CD4-positive, alpha-beta T cell treated with Interleukin-10 for 1 hour (primary cell): ENCODE data around the gene DCTN3.

ENCODE experiments used
- DNase-seq: peaks from one replicate; pipeline ENCODE4 v3.0.0-alpha.2; 2020

DCTN3 gene

DNA sequence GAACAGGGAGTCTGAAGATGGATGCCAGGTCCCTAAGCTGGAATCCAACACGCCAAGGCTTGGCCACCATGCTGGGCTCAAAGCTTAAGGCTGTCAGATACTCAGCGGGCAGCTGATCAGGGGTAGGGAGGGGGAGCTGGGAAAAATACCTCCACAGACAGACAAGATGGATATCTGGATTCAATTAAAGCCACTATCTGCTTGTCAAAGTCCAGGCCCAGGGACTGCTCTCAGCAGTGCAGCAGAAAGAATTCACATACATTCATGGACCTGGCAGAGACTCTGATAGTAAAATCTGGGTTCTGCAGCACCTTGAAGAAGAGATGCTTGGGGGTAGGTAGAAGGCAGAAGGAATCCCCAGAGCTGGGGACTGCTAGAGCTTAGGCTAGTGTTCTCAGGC lies 5.2 kb downstream of the DCTN3 start:
- no peak for DNase-seq

DNA sequence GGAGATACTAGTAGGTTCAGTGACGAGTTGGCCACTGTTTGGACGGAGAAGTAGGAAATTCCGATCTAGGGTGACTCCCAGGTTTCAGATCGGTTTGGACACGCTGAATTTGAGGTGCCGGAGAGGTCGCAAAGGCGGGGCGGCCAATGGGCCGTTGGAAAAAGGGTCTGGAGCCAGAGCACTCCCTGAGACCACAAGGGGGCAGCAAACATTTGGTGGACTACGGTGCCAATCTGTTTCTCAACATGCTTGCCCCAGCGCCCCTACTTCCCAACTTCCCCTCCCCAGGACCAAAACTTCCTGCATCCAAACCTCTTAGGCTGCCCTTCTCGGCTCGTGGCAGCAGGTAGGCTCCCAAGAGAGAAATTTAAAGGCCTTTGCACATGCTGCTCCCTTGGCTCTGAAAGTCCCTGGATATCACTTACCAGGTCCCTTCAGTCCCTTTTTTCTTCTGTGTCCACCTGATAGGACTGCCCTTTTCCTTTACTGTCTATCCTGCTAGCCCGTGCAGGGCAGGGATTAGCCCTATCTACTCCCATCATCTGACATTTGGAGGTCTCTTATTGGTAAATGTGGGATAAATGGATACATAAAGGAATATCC lies 7.4 kb downstream of the DCTN3 start:
- DNase-seq: peak; percentile 79

DNA sequence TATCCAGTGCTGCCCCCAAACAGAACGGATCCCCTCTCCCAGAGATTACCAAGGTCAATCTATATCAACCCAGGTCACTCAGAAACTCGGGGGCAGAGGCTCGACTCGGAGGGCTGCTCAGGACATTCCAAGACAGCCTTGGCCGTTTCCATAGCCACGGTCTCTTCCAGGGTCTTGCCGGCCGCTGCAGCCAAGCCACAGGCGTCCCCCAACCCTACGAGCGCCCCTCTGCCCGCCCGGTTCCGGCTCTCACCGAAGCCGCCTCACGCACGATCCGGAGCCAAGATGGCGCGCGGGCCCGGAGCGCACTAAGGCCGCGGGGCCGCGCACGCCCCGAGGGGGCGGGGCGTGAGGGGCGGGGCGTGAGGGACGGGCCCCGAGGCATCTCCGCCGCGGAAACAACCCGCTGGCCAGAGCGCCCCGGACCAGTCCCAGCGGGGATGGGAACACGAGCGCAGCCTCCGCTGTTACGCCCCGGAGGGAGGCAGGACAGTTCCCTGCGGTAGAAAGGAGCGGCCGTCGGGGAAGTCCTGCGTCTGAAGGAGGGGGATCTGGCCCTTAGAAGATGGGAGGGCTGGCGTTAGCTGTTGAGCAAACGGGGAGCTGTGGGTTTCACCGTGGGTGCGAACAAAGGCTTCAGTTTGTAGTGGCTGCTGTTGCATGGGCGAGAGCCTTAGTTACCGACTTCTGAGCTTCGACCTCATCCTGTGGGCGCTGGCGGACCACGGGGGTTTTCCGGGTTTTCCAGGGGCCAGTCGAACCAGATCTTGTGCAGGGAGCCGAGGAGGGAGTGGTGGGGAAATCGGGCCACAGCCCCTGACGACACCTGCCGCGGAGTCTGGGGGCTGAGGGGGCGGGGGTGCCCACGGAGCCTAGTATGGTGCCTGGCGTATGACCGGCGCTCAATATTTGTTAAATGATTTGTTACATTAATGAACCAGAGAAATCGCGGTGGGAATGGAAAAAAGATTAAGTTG lies 8.2 kb downstream of the DCTN3 start, which contains the start of gene RPP25L:
RPP25L (minus strand) TSS at position 287 of the 977 bp plus-strand sequence. CDS start 801 bp downstream, outside the sequence.
- peak; percentile 86 for DNase-seq

DNA sequence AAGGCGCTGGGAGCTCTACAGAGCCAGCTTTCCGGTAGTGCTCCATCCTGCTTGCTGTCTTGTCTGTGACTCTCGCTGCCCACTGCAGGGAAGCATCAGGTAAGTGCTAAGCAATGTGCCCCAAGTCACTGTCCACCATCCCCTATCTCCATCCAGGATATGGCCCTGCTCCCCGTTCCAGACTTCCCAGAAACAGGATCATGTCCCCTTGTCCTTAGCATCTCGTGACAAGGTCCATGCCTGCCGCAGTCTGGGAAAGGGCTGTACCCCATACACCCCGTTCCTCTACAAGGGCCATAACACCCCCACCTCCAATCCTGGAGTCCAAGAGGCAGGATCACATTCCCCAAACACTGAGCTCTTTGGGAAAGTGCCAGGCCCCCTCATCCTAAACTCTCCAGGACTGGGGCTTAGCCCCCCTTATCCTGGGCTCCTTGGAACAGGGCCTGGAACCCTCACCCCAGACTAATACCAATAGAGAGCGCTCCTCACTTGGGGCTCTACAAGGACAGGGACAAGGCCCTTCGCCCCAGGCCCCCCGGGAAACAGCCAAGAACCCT lies 9.0 kb downstream of the DCTN3 start:
- no peak for DNase-seq

DNA sequence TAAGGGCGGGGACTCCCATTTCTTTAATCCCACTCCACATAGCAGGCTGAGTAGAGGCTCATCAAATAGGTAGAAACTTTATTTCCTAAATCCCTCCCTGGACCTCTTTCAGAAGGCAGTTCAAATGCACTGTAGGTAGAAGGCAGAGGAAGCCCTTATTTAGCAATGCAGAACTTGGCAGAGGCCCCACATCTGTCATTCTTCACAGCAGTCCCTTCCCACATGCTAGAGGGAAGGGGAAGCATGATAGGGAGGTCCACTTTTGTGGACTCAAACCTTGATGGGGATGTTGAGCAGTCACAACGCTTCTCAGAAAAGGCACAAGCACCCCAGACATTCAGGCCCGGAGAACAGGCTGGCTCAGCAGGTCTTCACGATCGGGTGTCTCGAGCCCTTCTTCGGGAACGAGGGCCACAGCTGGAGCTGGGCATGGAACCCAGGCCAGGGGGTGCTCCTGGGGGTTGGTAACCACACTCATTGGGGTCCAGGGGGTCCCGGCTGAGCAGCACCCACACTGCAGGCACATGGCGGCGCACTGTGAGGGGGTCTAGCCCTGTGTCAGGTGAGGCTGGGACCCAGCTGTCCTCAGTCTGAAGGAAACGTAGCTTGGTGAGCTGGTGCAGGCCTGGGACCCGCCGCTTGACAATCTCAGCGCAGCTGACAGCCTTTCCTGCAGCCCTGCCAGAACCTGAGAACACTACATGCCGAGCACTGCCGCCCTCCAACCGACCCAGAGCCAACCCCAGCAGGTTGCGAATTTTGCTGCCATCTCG lies 9.7 kb downstream of the DCTN3 start:
- no peak for DNase-seq

DNA sequence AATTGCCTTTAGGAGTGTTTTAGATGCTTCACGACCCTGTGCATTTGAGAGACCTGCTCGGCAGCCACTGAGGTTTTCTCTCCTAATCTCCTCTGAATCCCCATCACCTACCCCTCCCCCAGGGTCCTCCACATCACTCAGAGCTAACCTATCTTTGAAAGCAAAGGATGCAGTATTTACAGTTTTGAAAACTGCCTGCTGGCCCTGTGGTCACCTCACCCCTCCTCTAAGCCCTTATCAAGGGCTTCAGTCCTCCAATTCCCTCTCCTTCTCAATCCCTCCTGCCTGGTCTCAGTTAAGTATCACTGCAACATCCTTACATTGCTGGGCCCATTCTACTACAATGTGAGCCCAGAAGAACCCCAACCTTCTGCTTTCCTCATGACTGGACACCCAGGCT lies 13.0 kb downstream of the DCTN3 start:
- no peak for DNase-seq

DNA sequence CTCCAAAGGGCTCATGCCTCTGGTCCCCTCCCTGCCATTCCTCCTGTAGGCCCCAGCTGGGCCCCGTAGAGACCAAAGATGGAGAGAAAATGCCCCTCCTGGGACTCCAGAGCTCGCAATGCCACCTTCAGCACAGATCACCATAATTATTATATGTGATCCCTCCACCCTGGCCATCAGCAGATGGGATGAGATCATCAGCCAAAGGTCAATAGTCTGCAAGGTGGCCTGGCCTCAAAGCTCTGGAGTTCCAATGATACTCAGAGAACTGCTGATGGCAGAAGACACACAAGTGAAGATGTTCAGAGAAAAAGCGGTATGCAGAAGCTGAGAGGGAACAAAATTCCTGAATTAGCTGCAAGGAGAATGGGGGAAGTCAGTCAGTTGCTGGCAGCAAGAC lies 13.4 kb downstream of the DCTN3 start:
- no peak for DNase-seq

DNA sequence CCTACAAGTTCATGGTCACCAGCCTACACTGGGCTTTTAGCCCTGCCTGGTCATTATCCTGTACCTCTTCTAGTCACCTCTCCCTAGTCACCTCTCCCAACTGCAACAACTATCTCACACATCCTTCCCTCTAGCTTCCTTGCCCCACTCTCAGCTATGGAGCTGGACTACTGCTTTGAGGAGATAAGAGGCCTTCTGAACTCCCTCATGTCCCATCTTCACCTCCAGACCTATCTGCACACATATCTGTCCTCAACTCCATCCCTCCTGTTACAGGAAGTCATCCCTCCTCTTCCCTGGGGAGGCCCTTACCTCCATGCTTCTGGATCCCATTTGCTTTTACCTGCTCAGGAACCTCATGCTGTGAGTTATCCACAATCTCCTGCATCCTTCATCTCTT lies 14.1 kb downstream of the DCTN3 start:
- DNase-seq: no peak

DNA sequence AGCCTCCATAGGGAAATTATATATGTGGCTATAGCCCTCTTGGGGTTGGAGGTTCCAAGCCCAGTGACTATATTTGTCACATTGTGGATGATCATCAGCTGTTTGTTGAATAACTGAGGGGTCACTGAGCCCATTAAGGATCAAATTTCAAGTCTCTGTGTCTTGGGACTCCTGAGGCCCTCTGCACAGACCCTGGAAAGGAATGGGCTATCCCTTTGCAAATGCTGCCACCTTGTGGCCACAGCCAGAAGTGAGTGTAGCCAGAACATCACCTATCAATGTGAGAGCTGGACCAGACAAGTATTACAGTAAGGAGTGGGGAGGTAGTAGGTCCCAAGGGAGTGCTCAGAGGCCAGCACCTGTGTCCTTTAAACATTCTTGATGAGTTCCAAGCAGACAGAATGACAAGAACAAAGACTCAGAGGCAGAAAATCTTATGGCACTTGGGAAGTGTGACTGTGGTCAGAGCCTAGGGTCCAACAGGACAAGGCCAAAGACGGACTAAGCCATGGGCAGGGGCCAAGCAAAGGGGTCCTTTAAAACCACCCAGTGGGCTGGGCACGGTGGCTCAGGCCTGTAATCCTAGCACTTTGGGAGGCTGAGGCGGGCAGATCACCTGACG lies 16.6 kb downstream of the DCTN3 start:
- DNase-seq: peak; percentile 85

DNA sequence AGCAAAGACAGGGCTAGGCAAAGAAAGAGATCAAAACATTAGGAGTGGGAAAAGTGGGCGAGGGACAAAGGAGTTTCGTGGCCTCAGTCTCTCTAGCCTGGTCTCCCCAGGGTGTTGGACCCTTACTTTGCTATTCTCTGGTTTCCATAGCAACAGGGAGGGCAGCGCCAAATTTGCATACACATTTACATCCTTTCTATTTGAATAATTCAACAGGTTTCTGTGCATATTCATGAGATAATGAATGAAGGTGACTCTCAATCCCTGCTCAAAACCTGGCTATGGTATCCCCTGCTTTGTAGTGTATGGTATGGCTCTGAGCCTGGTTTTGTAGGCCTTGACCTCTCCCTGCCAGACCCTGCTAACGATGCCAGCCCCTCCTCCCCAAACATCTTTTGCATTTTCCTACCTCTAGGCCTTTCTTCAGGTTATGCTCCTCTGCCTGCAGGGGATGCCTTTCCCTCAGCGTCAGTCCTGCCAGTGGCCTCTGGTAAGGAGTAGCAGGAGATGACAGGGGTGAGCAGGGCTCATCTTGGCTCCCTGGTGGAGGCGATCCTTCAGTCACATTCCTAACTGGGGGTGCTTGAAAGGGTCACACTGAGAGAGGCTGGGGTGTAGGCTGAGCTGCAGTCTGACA lies 18.2 kb downstream of the DCTN3 start:
- DNase-seq: no peak

DNA sequence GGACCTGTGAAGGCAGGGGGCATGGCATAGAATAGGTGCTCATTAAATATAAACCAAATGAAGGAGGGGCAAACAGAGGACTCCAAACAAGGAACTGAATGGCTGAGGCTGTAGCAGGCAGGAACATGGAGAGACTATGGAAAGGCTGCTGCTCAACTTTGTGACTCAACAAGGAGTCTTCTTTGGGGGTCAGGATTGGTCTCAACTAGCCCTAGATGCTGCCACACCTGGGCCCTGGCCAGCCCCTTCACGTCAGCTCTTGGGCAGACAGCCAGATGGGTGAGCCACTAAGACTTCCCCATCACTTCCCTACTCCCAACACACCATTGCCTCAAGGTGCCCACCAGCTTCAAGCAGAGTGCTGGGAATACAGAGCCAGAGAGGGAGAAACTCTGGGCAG lies 19.4 kb downstream of the DCTN3 start:
- no peak for DNase-seq

DNA sequence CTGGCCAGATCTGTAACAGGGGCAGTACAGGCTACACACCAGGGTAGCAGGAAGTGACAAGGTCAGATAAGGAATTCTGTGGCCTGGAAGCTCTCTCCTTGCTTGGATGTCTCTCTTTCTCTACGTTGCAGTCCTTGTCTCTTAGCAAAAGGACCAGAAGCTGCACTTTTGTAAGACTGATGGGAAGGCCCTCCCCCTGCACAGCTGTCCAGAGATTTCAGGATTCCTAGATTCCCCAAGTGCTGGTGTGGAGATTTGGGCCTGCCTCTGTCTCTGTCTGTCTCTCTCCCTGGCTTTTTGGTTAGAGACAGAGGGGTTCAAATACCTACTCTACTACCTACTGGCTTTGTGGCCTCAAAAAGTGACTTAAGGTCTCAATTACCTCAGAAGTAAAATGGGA lies 20.7 kb downstream of the DCTN3 start:
- DNase-seq: no peak

DNA sequence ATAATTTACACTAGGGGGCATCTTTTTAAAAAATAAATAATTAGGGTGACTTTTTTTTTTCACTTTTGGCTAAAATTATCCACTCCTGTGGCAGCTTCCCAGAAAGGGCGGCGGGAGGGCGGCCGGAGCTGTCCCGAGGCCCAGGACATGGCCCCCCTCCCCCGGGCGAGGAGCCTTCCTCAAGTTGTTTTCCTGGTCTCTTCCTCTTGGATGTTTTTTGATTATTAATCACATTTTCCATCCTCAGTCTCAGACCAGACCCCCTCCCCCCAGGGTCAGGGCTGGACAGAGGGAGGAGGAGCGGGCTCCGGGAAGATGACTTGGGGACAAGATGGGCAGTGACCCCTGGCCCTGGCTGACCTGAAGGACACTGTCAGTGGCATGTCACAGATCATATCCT lies 26.1 kb downstream of the DCTN3 start:
- no peak for DNase-seq

DNA sequence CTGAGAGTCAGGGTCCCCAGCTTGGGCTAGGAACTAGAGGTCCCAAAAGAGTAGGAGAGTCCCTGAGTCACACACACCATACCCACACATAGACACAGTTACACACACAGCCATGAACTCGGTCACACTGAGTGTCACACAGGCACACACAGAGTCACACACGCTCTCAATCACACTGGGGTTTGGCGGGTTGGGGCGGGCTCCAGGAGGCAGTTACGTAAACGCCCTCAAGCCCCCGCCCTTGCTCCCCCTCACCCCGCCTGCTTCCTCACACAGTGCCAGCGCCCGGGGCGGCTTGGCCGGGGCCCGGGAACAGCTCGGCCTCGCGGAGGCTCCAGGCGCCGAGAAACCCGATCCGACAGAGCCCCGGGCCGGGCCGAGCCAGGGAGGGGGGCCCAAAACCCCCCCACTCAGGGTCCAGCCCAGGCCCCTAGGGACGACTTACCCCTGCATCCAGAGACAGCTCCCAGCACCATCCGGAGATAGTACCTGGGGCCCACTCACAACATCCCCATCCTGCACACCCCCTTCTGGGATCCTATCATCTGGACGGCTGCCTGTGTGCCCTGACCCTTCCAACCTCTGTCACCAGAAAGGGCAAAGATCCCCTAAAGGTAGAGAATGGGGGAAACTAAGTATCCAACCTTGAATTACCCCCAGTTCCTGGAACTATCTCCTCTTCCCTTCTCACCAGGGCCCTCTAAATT lies 27.2 kb downstream of the DCTN3 start:
- DNase-seq: no peak

DNA sequence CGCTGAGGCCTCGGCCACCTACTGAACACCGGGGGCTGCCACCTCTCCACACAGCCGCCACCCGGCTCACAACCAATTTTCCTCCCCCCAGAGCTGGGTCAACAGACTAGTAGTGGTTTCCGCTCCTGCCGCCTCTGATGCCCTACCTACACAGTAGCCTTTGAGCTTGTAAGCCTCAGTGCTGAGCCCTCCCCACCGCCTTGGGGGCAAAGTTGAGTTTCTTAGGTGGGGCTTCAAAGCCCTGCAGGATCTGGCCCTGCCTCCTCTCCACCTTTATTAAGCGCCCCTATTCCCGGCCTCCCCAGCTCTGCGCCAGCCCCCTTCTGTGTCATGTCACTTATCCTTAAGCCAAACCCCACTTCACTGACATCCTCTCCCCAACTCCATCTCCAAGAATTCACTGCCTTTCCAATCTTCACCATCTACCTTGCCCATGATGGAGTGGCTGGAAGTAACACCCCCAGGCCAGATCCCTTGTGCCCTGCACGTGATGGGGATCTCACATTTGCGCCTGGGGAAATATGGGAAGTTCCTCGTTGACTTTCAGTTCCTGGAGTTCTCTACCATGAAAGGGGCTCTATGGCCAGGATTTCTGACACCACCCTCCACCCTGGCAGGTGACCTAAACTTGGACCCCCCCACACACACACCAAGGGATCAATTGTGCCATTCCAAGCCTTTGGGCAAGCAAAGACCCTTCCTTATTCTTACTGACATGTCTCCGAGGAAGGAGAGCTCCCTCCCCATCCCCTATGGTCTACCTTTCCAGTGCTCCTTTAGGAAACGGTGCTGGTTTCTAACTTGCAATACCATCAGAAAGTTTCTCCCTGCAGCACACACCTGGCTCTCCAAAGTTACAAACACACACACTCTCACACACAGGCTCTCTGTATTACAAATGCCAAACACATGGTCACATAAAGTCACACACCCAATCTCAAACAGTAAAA lies 28.1 kb downstream of the DCTN3 start:
- DNase-seq: no peak

DNA sequence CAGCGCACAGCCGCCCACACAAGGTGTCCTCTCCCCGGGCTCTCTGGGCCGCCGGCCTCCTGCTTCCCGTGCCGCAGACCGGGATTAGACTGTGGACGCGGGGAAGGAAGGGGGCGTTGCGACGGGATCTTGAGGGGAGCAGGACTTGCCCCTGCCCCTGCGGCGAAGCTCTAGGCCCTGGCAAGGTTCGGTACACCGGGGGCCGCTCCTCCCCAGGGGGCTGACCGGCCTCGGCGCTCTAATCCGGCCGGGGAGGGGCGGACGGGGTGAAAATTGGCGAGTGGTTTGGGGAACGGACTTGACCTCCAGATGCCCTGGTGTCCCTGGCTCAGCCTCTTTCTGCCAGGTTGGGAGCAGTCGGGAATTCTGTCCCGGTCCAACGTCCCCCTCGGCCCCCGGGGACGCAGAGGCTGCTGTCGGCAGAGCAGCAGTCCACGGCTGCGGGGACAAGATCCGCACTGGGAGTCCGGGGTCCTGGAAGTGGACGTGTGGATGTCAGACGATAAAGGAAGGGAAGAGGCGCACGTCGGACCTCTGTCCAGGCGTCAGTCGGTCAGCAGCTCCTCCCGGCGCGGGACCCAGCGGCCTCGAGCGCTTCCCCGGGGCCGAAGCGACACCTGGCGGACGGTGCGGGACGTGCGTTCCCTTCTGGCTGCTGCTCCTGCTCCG lies 28.9 kb downstream of the DCTN3 start:
- DNase-seq: peak; percentile 76

DNA sequence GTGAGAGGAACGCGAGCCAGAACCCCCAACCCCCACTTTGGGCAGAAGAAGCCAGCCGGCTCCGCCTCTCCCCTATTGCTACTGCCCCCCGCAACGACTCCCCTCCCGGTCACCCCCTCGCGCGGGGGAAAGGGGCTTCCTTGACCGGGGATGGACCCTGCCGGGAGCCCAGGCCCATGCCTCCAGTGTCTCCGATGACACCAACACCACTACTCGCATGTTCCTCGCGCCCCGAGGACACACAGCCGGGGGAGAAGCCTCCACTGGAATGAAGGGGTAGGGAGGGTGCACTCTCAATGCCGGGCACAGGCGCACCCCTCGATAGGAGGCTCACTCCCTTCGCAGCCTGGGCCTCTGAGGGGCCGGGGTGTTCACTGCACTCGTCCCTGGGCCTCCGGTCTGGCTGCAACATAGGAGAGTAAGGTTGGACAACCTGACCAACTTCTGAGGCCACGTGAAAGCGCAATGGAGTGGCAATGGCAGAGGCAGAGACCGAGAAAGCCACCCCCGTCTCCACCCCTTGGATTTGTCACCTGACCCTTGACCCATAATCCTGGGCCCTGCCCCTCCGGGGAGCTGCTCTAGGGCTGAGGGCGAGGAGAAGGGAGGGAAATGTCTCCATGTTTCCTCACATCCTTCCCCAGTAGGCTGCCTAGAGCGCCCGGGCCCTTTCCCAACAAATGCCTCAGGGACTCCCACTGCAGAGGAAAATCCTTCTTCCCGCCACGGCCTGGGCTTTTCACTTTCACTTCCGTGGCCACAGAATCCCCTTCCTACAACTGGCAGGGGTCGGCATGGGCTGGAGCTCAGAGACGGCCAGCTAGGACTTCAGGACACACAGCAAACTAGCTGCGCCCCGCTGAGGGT lies 29.7 kb downstream of the DCTN3 start:
- no peak for DNase-seq

DNA sequence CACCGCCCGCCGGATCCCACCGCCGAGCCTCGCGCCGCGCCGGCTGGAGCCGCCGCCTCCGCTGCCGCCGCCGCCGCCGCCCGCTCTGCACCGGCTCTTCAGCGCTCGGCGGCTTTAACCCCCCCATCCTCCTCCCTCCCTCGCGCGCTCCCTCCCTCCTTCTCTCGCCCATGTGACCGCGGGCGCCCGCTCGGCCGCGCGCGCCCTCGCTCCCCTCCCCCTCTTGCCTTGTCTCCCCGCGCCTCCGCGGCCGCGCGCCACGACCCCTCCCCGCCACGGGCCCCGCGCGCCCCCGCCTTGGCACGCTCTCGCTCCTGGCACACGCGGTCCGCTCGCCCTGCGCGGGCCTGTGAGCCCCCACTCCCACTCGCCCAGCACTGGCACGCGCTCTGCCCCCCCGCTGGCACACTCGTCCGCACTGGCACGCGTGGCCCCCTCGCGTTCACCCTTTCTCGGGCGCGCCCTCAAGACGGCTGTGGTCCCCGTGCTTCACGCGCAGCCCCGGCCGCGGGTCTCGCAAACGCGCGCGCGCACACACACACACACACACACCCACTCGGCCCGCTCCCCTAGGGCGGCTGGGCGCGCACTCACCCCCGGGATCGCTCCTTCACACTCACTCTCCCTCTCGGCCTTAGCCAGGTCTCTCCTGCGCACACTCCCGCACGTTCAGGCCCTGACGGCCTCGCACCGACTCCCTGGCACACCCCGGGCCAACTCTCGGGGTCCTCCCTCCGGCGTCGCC lies 30.5 kb downstream of the DCTN3 start, which contains the start of gene CNTFR:
CNTFR (minus strand) TSS at position 89 of the 745 bp plus-strand sequence. CDS start 20,743 bp downstream, outside the sequence.
- DNase-seq: no peak
